Activated naive CD8-positive, alpha-beta T cell (primary cell): ENCODE measurements around the gene MACROH2A1.

ENCODE experiments used
- H3K27ac Mint-ChIP-seq: one replicate; pipeline ENCODE4 v1.8.0; 2021; ENCODE audit warnings: mixed read lengths
- H3K27me3 Mint-ChIP-seq: one replicate; pipeline ENCODE4 v1.8.0; 2021; ENCODE audit warnings: mixed read lengths
- H3K36me3 Mint-ChIP-seq: one replicate; pipeline ENCODE4 v1.8.0; 2021; ENCODE audit warnings: mixed read lengths
- H3K4me1 Mint-ChIP-seq: one replicate; pipeline ENCODE4 v1.8.0; 2021; ENCODE audit warnings: low read depth, mixed read lengths
- H3K4me3 Mint-ChIP-seq: one replicate; pipeline ENCODE4 v1.8.0; 2021; ENCODE audit warnings: mild to moderate bottlenecking, mixed read lengths
- H3K9me3 Mint-ChIP-seq: one replicate; pipeline ENCODE4 v1.8.0; 2021; ENCODE audit warnings: low read depth, mixed read lengths

Gene MACROH2A1

GRCh38 chr5:135395451-135395850 is 3.6 kb downstream of the MACROH2A1 start:
- Mint-ChIP-seq H3K27ac (no peak overlapping the region), H3K4me1 (peaks cover 77% of the 10 kb centered on the region), H3K36me3 (peaks cover 15% of the 10 kb centered on the region), H3K4me3 (peak overlapping the region; percentile 0), H3K27me3 (no peaks in the 10 kb centered on the region), H3K9me3 (no peaks in the 10 kb centered on the region)

GRCh38 chr5:135394095-135394494 is 4.9 kb downstream of the MACROH2A1 start:
- Mint-ChIP-seq H3K4me3 (no peak overlapping the region), H3K9me3 (no peaks in the 10 kb centered on the region), H3K27ac (no peak overlapping the region), H3K27me3 (no peaks in the 10 kb centered on the region), H3K36me3 (peaks cover 15% of the 10 kb centered on the region), H3K4me1 (peaks cover 78% of the 10 kb centered on the region)

DNA sequence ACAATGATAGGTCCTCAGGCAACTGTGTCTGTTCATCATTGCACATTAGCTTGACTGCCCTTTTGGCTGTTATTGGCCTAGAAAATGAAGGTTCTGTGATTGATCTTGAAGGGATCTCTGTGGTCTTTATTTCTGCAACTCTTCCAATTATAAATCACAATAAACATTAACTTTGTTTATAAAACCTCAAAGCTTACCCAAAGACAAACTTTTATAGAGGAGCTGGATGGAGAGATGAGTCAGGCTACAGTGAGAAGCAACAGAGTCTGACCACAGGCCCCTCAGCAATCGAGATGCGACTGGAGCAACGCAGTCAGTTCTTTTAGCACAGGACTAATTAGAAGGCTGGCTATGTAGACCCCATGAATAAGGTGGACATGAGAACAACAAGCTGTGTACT is 5.3 kb downstream of the MACROH2A1 start:
- Mint-ChIP-seq H3K9me3 (no peaks in the 10 kb centered on the region), H3K4me1 (peaks cover 78% of the 10 kb centered on the region), H3K27ac (no peak overlapping the region), H3K27me3 (no peaks in the 10 kb centered on the region), H3K36me3 (peaks cover 15% of the 10 kb centered on the region), H3K4me3 (no peak overlapping the region)

- peaks cover 18% of the 10 kb centered on the region for H3K36me3 Mint-ChIP-seq
- no peaks in the 10 kb centered on the region for H3K9me3 Mint-ChIP-seq
- peaks cover 81% of the 10 kb centered on the region for H3K4me1 Mint-ChIP-seq
- no peak overlapping the region for H3K4me3 Mint-ChIP-seq
- no peak overlapping the region for H3K27ac Mint-ChIP-seq
- no peaks in the 10 kb centered on the region for H3K27me3 Mint-ChIP-seq
These were observed 5.8 kb downstream of the MACROH2A1 start for GRCh38 chr5:135393229-135393628.

DNA sequence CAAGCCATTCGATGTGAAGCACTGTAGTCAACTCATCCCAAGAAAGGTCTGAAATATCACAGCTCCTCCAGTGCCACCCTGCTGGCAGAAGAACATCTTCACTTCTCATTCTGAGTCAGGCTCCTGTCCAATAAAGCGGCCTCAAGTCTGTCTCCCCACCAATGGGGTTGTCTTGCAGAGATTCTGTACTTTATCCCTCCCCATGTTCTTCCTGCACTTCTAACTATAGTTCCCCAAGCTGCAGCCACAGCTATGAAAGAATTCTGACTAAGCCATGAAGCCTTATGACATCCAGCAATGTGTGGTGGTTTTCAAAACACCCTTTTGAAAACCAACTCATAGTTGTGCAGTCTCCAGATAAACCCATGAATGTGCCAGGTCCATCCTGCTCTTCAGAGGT is 6.8 kb downstream of the MACROH2A1 start:
- Mint-ChIP-seq H3K27me3 (no peaks in the 10 kb centered on the region), H3K27ac (peak overlapping the region; percentile 4), H3K4me3 (no peak overlapping the region), H3K4me1 (peaks cover 84% of the 10 kb centered on the region), H3K36me3 (peaks cover 19% of the 10 kb centered on the region), H3K9me3 (no peaks in the 10 kb centered on the region)

DNA sequence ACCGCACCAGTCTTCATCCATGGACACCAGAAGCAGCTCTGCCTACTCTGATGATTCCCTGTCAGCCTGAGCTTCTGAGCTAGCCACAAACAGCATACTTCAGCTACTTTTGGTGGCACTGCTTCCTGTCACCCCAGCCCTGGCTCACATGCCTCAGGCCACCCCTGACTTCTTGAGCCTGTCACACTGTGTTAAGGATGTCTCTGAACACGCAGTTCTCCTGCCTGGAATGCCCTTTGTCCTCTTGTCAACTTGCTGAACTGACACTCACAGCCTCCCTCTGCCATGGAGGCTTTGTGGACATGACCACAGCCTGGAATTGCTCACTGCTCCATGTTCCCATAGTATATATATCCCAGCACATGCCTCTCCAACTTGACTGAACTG is 7.2 kb downstream of the MACROH2A1 start:
- Mint-ChIP-seq H3K4me3 (peak overlapping the region; percentile 25), H3K9me3 (no peaks in the 10 kb centered on the region), H3K4me1 (peaks cover 84% of the 10 kb centered on the region), H3K27ac (no peak overlapping the region), H3K27me3 (no peaks in the 10 kb centered on the region), H3K36me3 (peaks cover 21% of the 10 kb centered on the region)

DNA sequence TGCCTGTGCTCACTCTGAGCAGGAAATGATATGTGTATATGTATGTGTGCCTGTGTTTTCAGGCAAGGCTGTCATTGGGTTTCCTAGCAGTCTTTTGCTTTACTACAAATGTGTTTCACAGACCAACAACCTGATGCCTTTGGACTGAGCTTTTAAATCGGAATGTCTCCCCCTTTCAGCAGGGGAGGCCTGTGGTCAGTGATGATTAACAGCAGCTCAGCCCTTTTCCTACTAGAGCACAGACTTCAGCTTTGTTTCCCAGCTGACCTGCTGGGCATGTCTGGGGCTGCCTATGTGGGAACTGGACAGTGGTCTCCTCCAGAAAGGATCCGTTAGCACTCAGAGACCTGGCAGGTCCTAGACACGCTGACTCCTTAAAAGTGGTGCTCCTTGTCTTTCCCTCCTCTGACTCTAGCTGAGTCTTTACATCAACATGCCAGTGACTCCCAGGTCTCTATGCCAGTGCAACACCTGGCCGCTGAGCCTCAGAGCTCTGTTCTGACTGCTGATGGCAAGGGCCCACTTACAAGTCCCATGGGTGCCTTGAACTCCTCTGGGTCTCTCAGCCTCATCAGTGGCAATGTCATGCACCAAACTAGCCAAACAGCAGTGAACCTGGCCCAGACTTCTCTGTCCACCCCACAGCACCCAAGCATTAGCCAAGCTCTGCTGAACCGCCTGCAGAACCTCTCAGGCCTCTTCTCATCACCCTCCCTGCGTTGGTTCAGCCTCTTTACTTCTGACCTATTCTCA is 7.7 kb downstream of the MACROH2A1 start:
- Mint-ChIP-seq H3K9me3 (no peaks in the 10 kb centered on the region), H3K36me3 (peaks cover 26% of the 10 kb centered on the region), H3K27ac (no peak overlapping the region), H3K27me3 (no peaks in the 10 kb centered on the region), H3K4me1 (peaks cover 82% of the 10 kb centered on the region), H3K4me3 (peak overlapping the region; percentile 25)

GRCh38 chr5:135388860-135389435 is 10.1 kb downstream of the MACROH2A1 start:
- peaks cover 24% of the 10 kb centered on the region for H3K36me3 Mint-ChIP-seq
- H3K9me3 Mint-ChIP-seq = no peaks in the 10 kb centered on the region
- H3K4me3 Mint-ChIP-seq = peak overlapping the region; percentile 10
- peaks cover 66% of the 10 kb centered on the region for H3K4me1 Mint-ChIP-seq
- no peaks in the 10 kb centered on the region for H3K27me3 Mint-ChIP-seq
- no peak overlapping the region for H3K27ac Mint-ChIP-seq

DNA sequence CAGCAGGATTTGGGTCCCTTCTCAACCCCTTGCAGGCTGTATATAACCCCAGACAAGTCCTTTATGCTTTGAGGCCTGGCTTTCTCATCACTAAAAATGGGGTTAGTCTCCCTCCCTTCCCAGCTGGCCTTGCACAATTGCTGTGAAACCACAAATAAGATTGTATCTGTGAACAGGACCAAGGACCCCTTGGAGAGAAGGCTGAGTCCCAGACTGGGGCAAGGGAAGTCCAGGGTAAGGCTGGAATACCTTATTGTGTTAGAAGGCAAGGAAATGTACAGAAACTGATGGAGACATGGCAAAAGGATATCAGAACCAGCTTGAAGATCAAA is 11.4 kb downstream of the MACROH2A1 start:
- Mint-ChIP-seq H3K4me3 (peak overlapping the region; percentile 20), H3K9me3 (no peaks in the 10 kb centered on the region), H3K27ac (no peak overlapping the region), H3K4me1 (peaks cover 56% of the 10 kb centered on the region), H3K27me3 (no peaks in the 10 kb centered on the region), H3K36me3 (peaks cover 25% of the 10 kb centered on the region)

DNA sequence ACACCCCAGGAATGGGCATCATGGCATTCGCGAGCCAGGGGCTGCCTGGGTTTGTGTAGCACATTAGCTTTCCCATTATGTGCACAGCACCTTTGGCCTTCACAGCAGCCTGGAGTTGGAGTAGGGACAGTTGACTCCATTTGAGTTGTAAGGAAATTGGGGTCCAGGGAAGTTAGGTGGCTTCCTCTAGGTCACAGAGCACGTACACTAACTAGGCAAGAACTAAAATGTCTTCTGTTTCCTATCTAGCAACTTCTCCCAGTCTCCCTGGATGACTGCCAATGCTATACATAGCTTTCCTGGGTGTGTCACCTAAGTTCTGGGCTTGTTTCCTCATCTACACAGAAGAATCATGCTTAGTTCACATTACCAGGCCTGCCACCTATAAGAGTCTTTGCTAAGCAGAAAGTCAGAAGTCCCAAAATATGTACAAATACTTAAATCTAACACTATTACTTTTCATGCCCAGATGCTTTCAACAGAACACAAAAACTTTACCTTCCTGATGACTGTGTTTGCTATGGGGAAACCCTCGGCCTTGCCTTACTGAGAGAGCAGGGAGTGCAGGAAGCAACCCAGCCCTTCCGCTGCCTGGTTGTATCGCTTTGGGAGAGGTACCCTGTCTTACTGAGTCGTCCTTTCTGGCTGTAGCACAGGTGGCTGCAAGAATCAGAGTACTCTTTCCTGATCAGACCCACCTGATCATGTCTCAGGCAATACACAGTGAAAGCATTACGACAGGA is 12.0 kb downstream of the MACROH2A1 start:
- Mint-ChIP-seq H3K4me3 (no peak overlapping the region), H3K27me3 (no peaks in the 10 kb centered on the region), H3K9me3 (no peaks in the 10 kb centered on the region), H3K4me1 (peaks cover 55% of the 10 kb centered on the region), H3K27ac (no peak overlapping the region), H3K36me3 (peaks cover 28% of the 10 kb centered on the region)

DNA sequence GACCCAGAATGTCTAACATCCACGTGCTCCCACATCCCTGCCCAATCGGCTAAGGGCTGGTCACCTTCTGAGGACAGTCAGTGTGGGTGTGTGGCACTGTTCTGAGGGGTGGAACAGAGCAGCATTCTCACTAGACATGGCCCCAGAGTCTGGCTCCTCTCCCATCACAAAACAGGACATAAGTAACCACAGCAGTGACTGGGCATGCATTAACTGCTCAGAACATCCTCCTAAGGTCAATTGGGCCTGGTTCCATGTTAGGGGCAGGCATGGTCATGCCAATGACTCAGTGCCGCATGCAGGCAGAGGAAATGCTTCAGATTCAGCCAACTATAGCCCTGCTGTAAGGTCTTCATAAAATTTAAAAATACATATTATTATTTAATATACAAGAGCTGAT is 12.9 kb downstream of the MACROH2A1 start:
- no peaks in the 10 kb centered on the region for H3K9me3 Mint-ChIP-seq
- H3K36me3 Mint-ChIP-seq = peaks cover 28% of the 10 kb centered on the region
- H3K27me3 Mint-ChIP-seq = no peaks in the 10 kb centered on the region
- peaks cover 48% of the 10 kb centered on the region for H3K4me1 Mint-ChIP-seq
- no peak overlapping the region for H3K4me3 Mint-ChIP-seq
- H3K27ac Mint-ChIP-seq = no peak overlapping the region

DNA sequence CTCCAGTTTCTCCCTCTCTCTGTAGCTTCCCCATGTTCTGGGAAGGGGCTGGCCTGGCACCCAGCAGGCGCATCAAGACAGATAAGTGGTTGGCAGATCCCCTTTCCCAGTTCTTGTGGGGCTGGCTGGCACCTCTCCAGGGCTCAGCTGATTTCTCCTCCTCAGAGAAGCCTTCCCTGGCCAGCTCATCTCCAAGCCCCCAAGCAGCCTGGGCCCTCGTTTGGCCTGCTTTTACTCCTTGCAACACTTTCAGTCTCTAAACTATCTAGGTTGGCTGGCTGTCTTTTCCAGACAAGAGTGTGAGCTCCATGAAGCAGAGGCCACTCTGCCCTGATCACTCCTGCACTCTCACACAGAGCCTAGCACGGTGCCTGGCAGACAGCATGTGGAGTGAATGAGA is 13.5 kb downstream of the MACROH2A1 start:
- peaks cover 28% of the 10 kb centered on the region for H3K36me3 Mint-ChIP-seq

DNA sequence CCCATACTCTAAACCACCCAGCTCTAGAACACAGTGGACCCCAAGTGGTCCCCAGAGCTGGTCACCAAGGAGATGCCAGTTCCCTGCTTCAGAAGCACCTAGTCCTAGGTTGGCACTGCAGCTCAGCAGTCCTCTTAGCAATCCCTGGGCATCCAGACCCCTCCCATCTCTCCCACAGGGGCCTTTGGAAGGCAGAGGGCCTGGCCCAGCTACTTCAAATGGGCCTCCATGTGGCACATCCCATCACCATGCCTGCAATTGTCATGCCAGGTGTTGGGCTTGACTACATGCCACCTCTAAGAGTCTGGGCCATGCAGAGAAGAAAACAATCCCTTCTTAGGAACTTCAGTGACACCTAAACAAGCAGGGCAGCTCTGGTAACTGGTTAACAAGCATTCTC is 14.1 kb downstream of the MACROH2A1 start:
- no peak overlapping the region for H3K4me3 Mint-ChIP-seq
- H3K36me3 Mint-ChIP-seq = peaks cover 29% of the 10 kb centered on the region
- no peak overlapping the region for H3K27ac Mint-ChIP-seq
- peaks cover 42% of the 10 kb centered on the region for H3K4me1 Mint-ChIP-seq
- H3K27me3 Mint-ChIP-seq = no peaks in the 10 kb centered on the region
- no peaks in the 10 kb centered on the region for H3K9me3 Mint-ChIP-seq

More for the DNA sequence above, 13.5 kb downstream of the MACROH2A1 start:
- Mint-ChIP-seq H3K4me1 (peaks cover 47% of the 10 kb centered on the region), H3K9me3 (no peaks in the 10 kb centered on the region), H3K27me3 (no peaks in the 10 kb centered on the region), H3K27ac (no peak overlapping the region), H3K4me3 (no peak overlapping the region)

DNA sequence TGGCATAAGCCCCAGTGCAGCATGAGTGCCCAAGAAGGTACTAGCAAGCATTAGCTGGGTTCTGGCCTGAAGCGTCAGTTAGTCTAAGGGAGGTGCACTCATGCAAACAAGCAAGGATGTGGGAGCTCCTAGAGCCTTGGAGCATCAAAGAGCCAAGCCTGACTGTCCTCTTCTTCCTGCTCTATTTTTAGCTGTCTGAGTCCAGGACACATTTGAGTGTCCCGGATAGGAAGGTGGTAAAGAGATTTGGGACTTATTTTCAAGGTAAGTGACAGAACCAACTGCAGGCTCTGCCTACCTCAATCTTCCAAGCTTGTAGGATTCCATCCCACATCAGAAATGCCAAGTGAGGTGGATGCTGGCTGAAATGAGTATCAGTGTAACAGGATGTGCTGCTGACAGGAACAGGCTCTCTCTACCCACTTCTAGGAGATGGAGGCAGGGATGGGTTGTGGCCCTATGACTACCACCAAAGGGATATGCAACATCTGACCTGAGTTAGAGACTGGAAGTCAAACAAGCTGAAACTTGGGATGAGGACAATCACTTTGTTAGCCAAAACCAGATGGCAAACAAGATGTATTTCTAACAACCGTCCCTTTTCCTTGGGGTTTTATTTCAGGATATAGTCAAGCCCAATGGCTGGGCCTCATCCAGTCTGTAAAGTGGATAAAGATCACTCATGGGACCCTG is 15.1 kb downstream of the MACROH2A1 start:
- H3K4me3 Mint-ChIP-seq = no peak overlapping the region
- H3K4me1 Mint-ChIP-seq = peaks cover 39% of the 10 kb centered on the region
- no peaks in the 10 kb centered on the region for H3K9me3 Mint-ChIP-seq
- no peak overlapping the region for H3K27ac Mint-ChIP-seq
- H3K36me3 Mint-ChIP-seq = peaks cover 33% of the 10 kb centered on the region
- H3K27me3 Mint-ChIP-seq = no peaks in the 10 kb centered on the region

DNA sequence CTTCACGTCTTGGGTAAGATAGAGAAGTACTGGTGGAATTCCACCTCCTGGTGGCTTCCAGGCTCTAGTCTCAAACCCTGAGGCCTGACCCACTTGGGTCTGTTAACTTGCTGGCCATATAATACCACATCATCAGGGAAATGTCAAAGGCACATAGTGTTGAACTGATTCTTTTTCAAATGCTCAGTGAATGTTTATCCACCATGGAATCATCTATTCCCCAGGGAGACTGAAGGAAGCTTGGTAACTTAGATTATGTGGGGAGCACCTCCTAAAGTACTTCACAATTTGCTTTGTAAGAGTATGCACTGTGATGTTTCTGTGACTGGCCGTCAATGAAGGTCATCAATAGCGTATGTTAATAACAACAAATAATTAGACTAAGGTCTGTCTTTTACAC is 16.1 kb downstream of the MACROH2A1 start:
- H3K27ac Mint-ChIP-seq = no peak overlapping the region
- H3K27me3 Mint-ChIP-seq = no peaks in the 10 kb centered on the region
- H3K9me3 Mint-ChIP-seq = no peaks in the 10 kb centered on the region
- peaks cover 42% of the 10 kb centered on the region for H3K4me1 Mint-ChIP-seq
- H3K4me3 Mint-ChIP-seq = no peak overlapping the region
- peaks cover 28% of the 10 kb centered on the region for H3K36me3 Mint-ChIP-seq
